K562 (cell line): Measurements from ENCODE around the gene GPR25. TPM values are rescaled to one million over a fixed set of nuclear protein-coding genes. Genes with fewer than 3 reads are reported as not detected.

Source experiments
- ATAC-seq: fragments of 200-7000 bp; cut with Tn5 transposase; 3 replicates; pipeline ENCODE4 v1.9.1; 2020; ENCODE audit warnings: moderate library complexity
- BruUV-seq: library from RNA; stranded (reverse); fragments of 400-500 nt; replicated peaks from 2 replicates; lab custom pipeline; 2021; lab: Mats Ljungman, UMichigan
- CTCF ChIA-PET: fragments of 300-600 bp; formaldehyde crosslinking; extraction: SDS; loops from one replicate; lab custom pipeline; 2021; ENCODE audit warnings: low intra/inter-chr PET ratio; lab: Yijun Ruan, JAX
- POLR2A ChIA-PET: fragments of 300-600, 350-650 bp; sonication (Branson Sonifier 250); formaldehyde crosslinking; extraction: SDS; loops from one replicate; lab custom pipeline; 2021; ENCODE audit warnings: antibody characterized with exemption, inconsistent platforms; lab: Yijun Ruan, JAX
- DNase-seq, 4 experiments: peaks; one replicate each; pipeline versions ENCODE4 v3.0.0 to v3.0.0-alpha.2; 2011 to 2018; ENCODE audit warnings: low spot score in 3 of 4, mixed read lengths in 3 of 4; ENCODE audit errors: extremely low read depth in 1 of 4
- FAIRE-seq: peaks from 2 replicates; lab custom pipeline; 2011; peaks lifted over from hg19 to GRCh38; lab: Jason Lieb, UNC
- H2AFZ ChIP-seq: 2 replicates; pipeline ENCODE4 v1.6.0; 2011; ENCODE audit warnings: low read depth, low read length, control low read depth, inconsistent platforms
- H3K27ac ChIP-seq: fragments of 200-600 bp; 3 replicates; pipeline ENCODE4 v1.8.0; 2011; ENCODE audit warnings: low read depth, mild to moderate bottlenecking, control low read depth, inconsistent platforms, low read length, moderate library complexity, mixed read lengths; ENCODE audit errors: extremely low read depth
- H3K27me3 ChIP-seq, 2 experiments: fragments of 300-600 bp in 1 of 2; 2 replicates in 1 of 2; 3 replicates in 1 of 2; pipeline versions ENCODE4 v1.6.0 to v1.8.0; 2011; ENCODE audit warnings: inconsistent platforms in 2 of 2, low read length in 2 of 2, mild to moderate bottlenecking in 1 of 2, mixed read lengths in 1 of 2, moderate library complexity in 1 of 2; ENCODE audit not compliant: control insufficient read depth in 2 of 2, insufficient read depth in 2 of 2
- H3K36me3 ChIP-seq: fragments of 300-600 bp; 3 replicates; pipeline ENCODE4 v1.8.0; 2011; ENCODE audit warnings: mild to moderate bottlenecking, low read length, inconsistent platforms; ENCODE audit not compliant: control insufficient read depth, insufficient read depth
- H3K4me1 ChIP-seq, 2 experiments: fragments of 200-600 bp in 1 of 2; replicated peaks in 1 of 2; 2 replicates in 1 of 2; 3 replicates in 1 of 2; pipeline versions ENCODE4 v1.5.1 to v1.8.0; 2011; ENCODE audit warnings: inconsistent platforms in 2 of 2, low read length in 2 of 2, mild to moderate bottlenecking in 1 of 2, mixed read lengths in 1 of 2, moderate library complexity in 1 of 2; ENCODE audit not compliant: control insufficient read depth in 2 of 2, insufficient read depth in 2 of 2
- H3K4me2 ChIP-seq: 2 replicates; pipeline ENCODE4 v1.6.1; 2011; ENCODE audit warnings: low read length, control low read depth, inconsistent platforms, mixed read lengths; ENCODE audit not compliant: insufficient read depth
- H3K4me3 ChIP-seq: fragments of 200-600 bp; sonication (generic), shearing (Covaris generic); 2 replicates; pipeline ENCODE4 v1.5.1; 2016; ENCODE audit warnings: control low read depth, inconsistent platforms
- H3K79me2 ChIP-seq: fragments of 200-600 bp; 3 replicates; pipeline ENCODE4 v1.8.0; 2011; ENCODE audit warnings: low read length, inconsistent platforms; ENCODE audit not compliant: control insufficient read depth, insufficient read depth
- H3K9ac ChIP-seq, 2 experiments: 2 replicates each; pipeline versions ENCODE4 v1.6.0 to v1.6.1; 2011; ENCODE audit warnings: low read depth in 2 of 2, low read length in 2 of 2, control low read depth in 1 of 2, inconsistent platforms in 1 of 2, mild to moderate bottlenecking in 1 of 2, mixed read lengths in 1 of 2; ENCODE audit not compliant: insufficient read depth in 1 of 2
- H3K9me1 ChIP-seq: one replicate; pipeline ENCODE4 v1.6.0; 2011; ENCODE audit warnings: inconsistent platforms, mild to moderate bottlenecking, low read length, moderate library complexity; ENCODE audit not compliant: control insufficient read depth, insufficient read depth
- H3K9me3 ChIP-seq: replicated peaks from 2 replicates; pipeline ENCODE4 v1.5.1; 2011; ENCODE audit warnings: low read depth, low read length, inconsistent platforms; ENCODE audit not compliant: control insufficient read depth, insufficient read depth
- H4K20me1 ChIP-seq: replicated peaks from 2 replicates; pipeline ENCODE4 v1.6.1; 2011; ENCODE audit warnings: low read length, inconsistent platforms, mixed read lengths; ENCODE audit not compliant: control insufficient read depth, insufficient read depth
- HDAC6 ChIP-seq: IDR thresholded peaks from 2 replicates; pipeline ENCODE4 v1.6.1; 2012; ENCODE audit warnings: low read depth, mild to moderate bottlenecking, control low read depth, inconsistent platforms, low read length, moderate library complexity
- KAT7 ChIP-seq: sonication (generic); formaldehyde crosslinking; IDR thresholded peaks from 2 replicates; pipeline ENCODE4 v1.8.0; 2022; ENCODE audit warnings: missing genetic modification reagents, mild to moderate bottlenecking, borderline replicate concordance
- NFATC3 ChIP-seq: fragments of 450-650 bp; IDR thresholded peaks from 2 replicates; pipeline ENCODE4 v1.6.1; 2017; ENCODE audit warnings: mild to moderate bottlenecking
- TOE1 ChIP-seq, 2 experiments: fragments of 450-650 bp in 1 of 2; sonication (generic) in 1 of 2; formaldehyde crosslinking in 1 of 2; IDR thresholded peaks; 2 replicates each; pipeline versions ENCODE4 v1.7.1 to v1.8.0; 2016 to 2022; ENCODE audit warnings: borderline replicate concordance in 2 of 2, mild to moderate bottlenecking in 2 of 2, antibody characterized with exemption in 1 of 2, inconsistent platforms in 1 of 2, low read depth in 1 of 2, missing genetic modification reagents in 1 of 2, moderate library complexity in 1 of 2
- ZNF780A ChIP-seq: fragments of 250-450 bp; sonication (Bioruptor Pico); IDR thresholded peaks from 2 replicates; pipeline ENCODE4 v1.5.0; 2021; ENCODE audit warnings: mild to moderate bottlenecking
- WGBS: fragments of 100-300 bp; shearing (Covaris generic); methylation state at CpG from one replicate; pipeline ENCODE4 v1.1.6; 2016; ENCODE audit warnings: low coverage, mixed read lengths; ENCODE audit not compliant: insufficient coverage; ENCODE audit errors: missing lambda C conversion rate; 5-methylcytosine and 5-hydroxymethylcytosine counted together
- in situ Hi-C: fragments of 300-500 bp; cut with MboI; formaldehyde crosslinking; loops from 4 replicates; pipeline ENCODE4 v1.15.0; 2018; ENCODE audit warnings: inconsistent platforms, mixed read lengths
- intact Hi-C: fragments of 100-400 bp; cut with micrococcal nuclease; formaldehyde crosslinking; loops from 2 replicates; pipeline ENCODE4 v1.14.2; 2022
- polyA plus RNA-seq, 8 experiments: library from polyadenylated mRNA; depleted of rRNA in 4 of 8; stranded (reverse) in 5 of 8; unstranded in 3 of 8; fragments of >200 nt; fragmentation: Nextera tagmentation in 2 of 8; fragmentation: Illumina TruSeq in 1 of 8; extraction: Ambion mirVana in 2 of 8; extraction: Trizol in 1 of 8; gene quantifications; 2 replicates each; pipeline versions ENCODE4 v1.2.1 to v1.2.3, GENCODE V29; 2011 to 2014; ENCODE audit warnings: inconsistent platforms in 1 of 8, missing spikeins in 1 of 8
- total RNA-seq, 7 experiments: library from RNA; depleted of rRNA in 6 of 7; stranded (reverse); fragments of >200 nt in 6 of 7; fragmentation: Illumina TruSeq in 2 of 7; extraction: Trizol in 2 of 7; gene quantifications; 2 replicates each; pipeline versions ENCODE4 v1.2.1 to v1.2.3, GENCODE V29; 2011 to 2021; ENCODE audit warnings: low replicate concordance in 1 of 7
- TF ChIP-seq, protein P1 (sequence below), 2 experiments: fragments of 450-650 bp; IDR thresholded peaks; 2 replicates each; pipeline ENCODE4 v1.6.1; 2016; ENCODE audit warnings: mild to moderate bottlenecking in 2 of 2, borderline replicate concordance in 1 of 2, low read depth in 1 of 2, moderate library complexity in 1 of 2
- TF ChIP-seq, protein P2 (sequence below): IDR thresholded peaks from 2 replicates; pipeline ENCODE4 v1.6.1; 2011; ENCODE audit not compliant: insufficient read length; ENCODE audit errors: extremely low read depth

The GPR25 gene
- total and polyA plus RNA-seq, 9 of the 15 experiments (the other 6 are each of a cell fraction or from before 2014, with no cell fraction given), result not detected

DNA sequence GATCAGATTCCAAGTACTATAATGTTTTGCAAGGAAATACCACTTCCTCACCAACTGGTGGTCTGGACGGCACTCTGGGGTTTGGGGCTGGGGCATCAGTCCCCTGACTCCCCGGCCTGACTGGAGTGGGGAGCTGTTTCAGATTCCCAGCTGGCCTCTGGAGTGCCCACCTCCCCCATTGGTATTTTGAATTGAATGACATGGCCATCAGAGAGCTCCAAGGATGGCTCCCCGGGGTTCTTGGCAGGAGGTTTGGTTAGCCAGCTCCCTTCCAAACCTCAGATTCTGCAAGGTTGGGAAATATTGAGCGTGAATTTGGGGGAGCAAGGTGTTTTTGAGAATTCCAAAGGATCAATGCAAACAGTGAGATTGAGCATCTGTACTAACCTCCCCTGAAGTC is 19.8 kb downstream of the GPR25 start:
- POLR2A ChIA-PET, result interaction anchor here (0.5 to 1.5 kb wide), 2 partner anchors 9 to 70 kb away, joined by 3 read pairs; no protein-coding TSS in a partner anchor
- no peak for FAIRE-seq
- Histone ChIP-seq H3K4me3 (no peak overlapping the region), H3K4me1 (peaks cover 0 to 19% of the 10 kb centered on the region in 2 experiments; a peak in 1 of 5 replicates), H3K27ac (no peak overlapping the region), H3K9ac (no peak overlapping the region), H3K9me1 (no peaks in the 10 kb centered on the region), H3K9me3 (no peaks in the 10 kb centered on the region), H3K36me3 (no peaks in the 10 kb centered on the region), H4K20me1 (peaks cover 30% of the 10 kb centered on the region), H3K79me2 (no peaks in the 10 kb centered on the region), H3K4me2 (no peak overlapping the region), H2AFZ (no peak overlapping the region), H3K27me3 (peaks cover 74 to 84% of the 10 kb centered on the region in 2 experiments)
- no peak for DNase-seq
- in situ Hi-C loops (no loop called here), intact Hi-C loops (no loop called here)
- ATAC-seq, result no peak
- TF ChIP-seq, protein P1, sequence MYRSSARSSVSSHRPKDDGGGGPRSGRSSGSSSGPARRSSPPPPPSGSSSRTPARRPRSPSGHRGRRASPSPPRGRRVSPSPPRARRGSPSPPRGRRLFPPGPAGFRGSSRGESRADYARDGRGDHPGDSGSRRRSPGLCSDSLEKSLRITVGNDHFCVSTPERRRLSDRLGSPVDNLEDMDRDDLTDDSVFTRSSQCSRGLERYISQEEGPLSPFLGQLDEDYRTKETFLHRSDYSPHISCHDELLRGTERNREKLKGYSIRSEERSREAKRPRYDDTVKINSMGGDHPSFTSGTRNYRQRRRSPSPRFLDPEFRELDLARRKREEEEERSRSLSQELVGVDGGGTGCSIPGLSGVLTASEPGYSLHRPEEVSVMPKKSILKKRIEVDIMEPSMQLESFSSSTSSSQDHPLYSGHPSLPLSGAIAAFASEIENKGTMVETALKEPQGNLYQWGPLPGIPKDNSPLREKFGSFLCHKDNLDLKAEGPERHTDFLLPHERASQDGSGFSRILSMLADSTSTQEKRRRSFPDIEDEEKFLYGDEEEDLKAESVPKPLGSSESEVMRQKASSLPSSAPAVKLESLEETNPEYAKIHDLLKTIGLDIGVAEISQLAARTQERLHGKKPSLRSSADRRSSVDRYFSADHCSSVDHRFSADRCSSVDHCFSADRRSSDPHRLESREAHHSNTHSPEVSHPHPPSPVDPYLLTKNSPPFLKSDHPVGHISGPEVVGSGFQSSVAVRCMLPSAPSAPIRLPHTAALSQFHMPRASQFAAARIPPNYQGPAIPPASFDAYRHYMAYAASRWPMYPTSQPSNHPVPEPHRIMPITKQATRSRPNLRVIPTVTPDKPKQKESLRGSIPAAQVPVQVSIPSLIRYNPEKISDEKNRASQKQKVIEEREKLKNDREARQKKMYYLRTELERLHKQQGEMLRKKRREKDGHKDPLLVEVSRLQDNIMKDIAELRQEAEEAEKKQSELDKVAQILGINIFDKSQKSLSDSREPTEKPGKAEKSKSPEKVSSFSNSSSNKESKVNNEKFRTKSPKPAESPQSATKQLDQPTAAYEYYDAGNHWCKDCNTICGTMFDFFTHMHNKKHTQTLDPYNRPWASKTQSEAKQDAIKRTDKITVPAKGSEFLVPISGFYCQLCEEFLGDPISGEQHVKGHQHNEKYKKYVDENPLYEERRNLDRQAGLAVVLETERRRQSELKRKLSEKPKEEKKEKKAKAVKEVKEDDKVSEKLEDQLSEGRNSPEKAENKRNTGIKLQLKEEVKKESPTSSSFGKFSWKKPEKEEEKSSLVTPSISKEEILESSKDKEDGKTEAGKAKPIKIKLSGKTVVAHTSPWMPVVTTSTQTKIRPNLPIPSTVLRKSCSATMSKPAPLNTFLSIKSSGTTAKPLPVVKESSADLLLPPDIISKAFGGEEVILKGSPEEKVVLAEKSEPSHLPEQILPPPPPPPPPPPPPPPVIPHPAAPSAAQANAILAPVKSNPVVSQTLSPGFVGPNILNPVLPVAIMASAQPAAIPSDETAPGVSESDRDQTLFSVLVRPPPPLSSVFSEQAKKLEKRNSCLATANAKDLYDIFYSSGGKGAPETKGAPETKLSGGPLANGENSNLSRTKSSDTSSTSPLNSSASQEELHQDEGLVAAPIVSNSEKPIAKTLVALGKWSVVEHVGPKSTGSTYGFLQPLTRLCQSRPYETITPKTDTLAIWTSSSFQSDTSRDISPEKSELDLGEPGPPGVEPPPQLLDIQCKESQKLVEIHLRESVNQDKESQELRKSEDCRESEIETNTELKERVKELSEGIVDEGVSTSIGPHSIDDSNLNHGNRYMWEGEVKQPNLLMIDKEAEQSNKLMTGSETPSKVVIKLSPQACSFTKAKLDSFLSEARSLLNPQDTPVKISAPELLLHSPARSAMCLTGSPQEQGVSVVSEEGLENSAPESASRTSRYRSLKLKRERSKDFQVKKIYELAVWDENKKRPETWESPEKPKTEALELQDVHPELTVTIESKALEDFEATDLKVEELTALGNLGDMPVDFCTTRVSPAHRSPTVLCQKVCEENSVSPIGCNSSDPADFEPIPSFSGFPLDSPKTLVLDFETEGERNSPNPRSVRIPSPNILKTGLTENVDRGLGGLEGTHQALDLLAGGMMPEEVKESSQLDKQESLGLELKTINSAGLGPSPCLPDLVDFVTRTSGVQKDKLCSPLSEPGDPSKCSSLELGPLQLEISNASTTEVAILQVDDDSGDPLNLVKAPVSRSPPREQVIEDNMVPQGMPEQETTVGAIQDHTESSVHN (IDR thresholded peaks at IDR 0.05; ENCODE audit: borderline replicate concordance in 1 of 2, low read depth in 1 of 2), result no peak
- no peak for TF ChIP-seq KAT7 (CRISPR knock-in tag)
- TF ChIP-seq, protein P2, sequence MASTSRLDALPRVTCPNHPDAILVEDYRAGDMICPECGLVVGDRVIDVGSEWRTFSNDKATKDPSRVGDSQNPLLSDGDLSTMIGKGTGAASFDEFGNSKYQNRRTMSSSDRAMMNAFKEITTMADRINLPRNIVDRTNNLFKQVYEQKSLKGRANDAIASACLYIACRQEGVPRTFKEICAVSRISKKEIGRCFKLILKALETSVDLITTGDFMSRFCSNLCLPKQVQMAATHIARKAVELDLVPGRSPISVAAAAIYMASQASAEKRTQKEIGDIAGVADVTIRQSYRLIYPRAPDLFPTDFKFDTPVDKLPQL, result no peak
- no peak for TF ChIP-seq ZNF780A (CRISPR knock-in tag)
- TF ChIP-seq HDAC6, result no peak
- no peak for TF ChIP-seq TOE1 (IDR thresholded peaks at IDR 0.05; ENCODE audit: borderline replicate concordance)
- no peak for TF ChIP-seq TOE1 (CRISPR knock-in tag; IDR thresholded peaks at IDR 0.05; ENCODE audit: borderline replicate concordance, low read depth)
- TF ChIP-seq NFATC3, result no peak
- CTCF ChIA-PET, result no interaction called here
- WGBS, result 0% methylated on average over 4 of the region's 4 CpGs
- BruUV-seq, result no TSS peak
